ENCODE results near the gene IGSF23. TPM values are rescaled to one million over a fixed set of nuclear protein-coding genes. Genes with fewer than 3 reads are reported as not detected.

IGSF23 gene
- total and polyA plus RNA-seq, 4 donors = 0.47 to 11.4 (median 3.3) TPM

DNA sequence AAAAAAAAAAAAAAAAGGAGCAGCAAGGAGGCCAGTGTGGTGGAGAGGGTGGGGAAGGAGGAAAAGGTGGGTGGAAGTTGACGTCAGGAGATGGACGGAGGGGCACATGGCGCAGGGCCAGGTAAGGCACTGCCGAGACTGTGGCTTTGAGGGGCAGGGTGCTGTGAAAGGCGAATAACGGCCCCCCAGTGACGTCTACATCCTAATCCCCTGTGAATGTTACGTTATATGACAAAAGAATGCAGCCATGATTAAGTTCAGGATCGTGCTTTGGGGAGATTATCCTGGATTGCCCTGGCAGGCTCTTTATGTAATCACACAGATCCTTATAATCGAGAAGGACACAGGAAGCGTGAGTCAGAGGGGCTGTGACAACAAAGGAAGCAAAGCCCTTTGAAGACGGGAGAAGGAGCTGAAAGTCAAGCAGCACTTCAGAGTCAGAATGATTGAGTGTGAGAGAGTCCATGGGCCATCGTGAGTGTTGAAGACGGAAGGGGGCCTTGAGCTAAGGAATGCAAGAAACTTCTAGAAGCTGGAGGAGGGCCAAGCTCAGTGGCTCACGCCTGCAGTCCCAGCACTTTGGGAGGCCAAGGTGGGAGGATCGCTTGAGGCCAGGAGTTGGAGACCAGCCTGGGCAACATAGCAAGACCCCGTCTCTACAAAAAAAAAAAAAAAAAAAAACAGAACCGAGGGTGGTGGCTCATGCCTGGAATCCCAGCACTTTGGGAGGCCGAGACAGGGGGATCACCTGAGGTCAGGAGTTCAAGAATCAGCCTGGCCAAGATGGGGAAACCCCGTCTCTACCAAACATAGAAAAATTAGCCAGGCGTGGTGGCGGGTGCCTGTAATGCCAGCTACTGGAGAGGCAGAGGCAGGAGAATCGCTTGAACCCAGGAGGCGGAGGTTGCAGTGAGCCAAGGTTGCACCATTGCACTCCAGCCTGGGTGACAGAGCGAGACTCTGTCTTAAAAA, 71.8 kb downstream of the IGSF23 start:
- H3K27ac ChIP-seq (ENCODE audit: low read depth in 1 of 2, low read length in 2 of 2) = peak overlapping the region; percentile 25 to 56
- H3K4me1 ChIP-seq (ENCODE audit: control insufficient read depth in 4 of 4, insufficient read depth in 4 of 4, low read length in 3 of 4) = peaks cover 2 to 12% (median 7%) of the 10 kb centered on the region in 4 donors
- H3K4me3 ChIP-seq (ENCODE audit: low read depth in 1 of 3, low read length in 3 of 3) = no peak overlapping the region
- no peak for DNase-seq (ENCODE audit: low spot score)
- H3K9ac ChIP-seq (ENCODE audit: low read depth in 1 of 2, low read length in 2 of 2) = no peak overlapping the region
- no peaks in the 10 kb centered on the region for H3K9me3 ChIP-seq (ENCODE audit: control insufficient read depth in 4 of 4, low read length in 3 of 4)
- H3K36me3 ChIP-seq (ENCODE audit: control insufficient read depth in 4 of 4, insufficient read depth in 3 of 4, low read depth in 1 of 4, low read length in 3 of 4) = peaks cover 0 to 3% (median 2%) of the 10 kb centered on the region in 4 donors
- peak in 1 of 2 donors; percentile 45 for TF ChIP-seq JUND (IDR thresholded peaks at IDR 0.05)
- no peak for TF ChIP-seq HNF4A (conservative IDR thresholded peaks at IDR 0.05)
- H3K27me3 ChIP-seq (ENCODE audit: control insufficient read depth in 4 of 4, insufficient read depth in 4 of 4, low read length in 3 of 4) = no peaks in the 10 kb centered on the region
- 64% methylated on average over 25 of the region's 25 CpGs for WGBS

DNA sequence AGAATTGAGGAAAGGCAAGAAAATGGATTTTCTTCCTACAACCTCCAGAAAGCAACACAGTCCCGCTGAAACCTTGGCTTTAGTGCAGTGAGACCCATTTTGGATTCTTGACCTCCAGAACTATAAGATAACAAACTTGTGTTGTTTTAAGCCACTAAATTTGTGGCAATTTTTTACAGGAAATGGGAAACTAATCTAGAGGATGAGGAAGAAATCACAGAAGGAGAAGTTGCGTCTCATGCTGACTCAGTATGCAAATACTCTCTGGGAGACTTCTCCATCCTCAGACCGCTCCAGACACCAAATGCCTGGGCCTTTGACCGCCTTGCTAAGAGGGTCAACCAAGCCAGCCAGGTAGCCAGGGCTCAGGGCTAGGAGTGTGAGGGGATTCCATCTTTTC, 72.5 kb downstream of the IGSF23 start:
- no peak overlapping the region for H3K9ac ChIP-seq (ENCODE audit: low read depth in 1 of 2, low read length in 2 of 2)
- no peak for DNase-seq (ENCODE audit: low spot score)
- H3K4me1 ChIP-seq (ENCODE audit: control insufficient read depth in 4 of 4, insufficient read depth in 4 of 4, low read length in 3 of 4) = peaks cover 2 to 12% (median 7%) of the 10 kb centered on the region in 4 donors
- H3K9me3 ChIP-seq (ENCODE audit: control insufficient read depth in 4 of 4, low read length in 3 of 4) = no peaks in the 10 kb centered on the region
- H3K27ac ChIP-seq (ENCODE audit: low read depth in 1 of 2, low read length in 2 of 2) = peak overlapping the region; percentile 25 to 56
- no peak overlapping the region for H3K4me3 ChIP-seq (ENCODE audit: low read depth in 1 of 3, low read length in 3 of 3)
- H3K36me3 ChIP-seq (ENCODE audit: control insufficient read depth in 4 of 4, insufficient read depth in 3 of 4, low read depth in 1 of 4, low read length in 3 of 4) = peaks cover 0 to 3% (median 2%) of the 10 kb centered on the region in 4 donors
- H3K27me3 ChIP-seq (ENCODE audit: control insufficient read depth in 4 of 4, insufficient read depth in 4 of 4, low read length in 3 of 4) = no peaks in the 10 kb centered on the region
- TF ChIP-seq NR2F2 (IDR thresholded peaks at IDR 0.05) (peak; percentile 48), TAF1 (conservative IDR thresholded peaks at IDR 0.05) (no peak)
- WGBS = 72% methylated on average over 4 of the region's 4 CpGs

Small RNAs within 50 kb of the gene (small RNA-seq; reads per million reads assigned to genes)
- gene AC243964.1 = not detected

Other genes with a start within 250 kb of the IGSF23 start
- gene ZNF285, start 212.0 kb upstream of the IGSF23 start, total RNA-seq = 1 to 10 TPM in 1 of 2 donors, under 1 TPM in 1; 0.67 to 1.4 TPM
- under 1 TPM; 0.23 to 0.32 TPM for gene ZNF285, start 212.0 kb upstream of the IGSF23 start, polyA plus RNA-seq
- gene ZNF229, start 165.1 kb upstream of the IGSF23 start, total RNA-seq = 1 to 10 TPM in 1 of 2 donors, under 1 TPM in 1; 0.67 to 4.6 TPM
- gene ZNF229, start 165.1 kb upstream of the IGSF23 start, polyA plus RNA-seq = under 1 TPM; 0.14 to 0.88 TPM
- 1 to 10 TPM; 5.5 to 7.6 TPM for gene ZNF180, start 113.0 kb upstream of the IGSF23 start, total RNA-seq
- gene ZNF180, start 113.0 kb upstream of the IGSF23 start, polyA plus RNA-seq = 1 to 10 TPM; 2.0 to 3.1 TPM
- under 1 TPM; 0.09 to 0.25 TPM for gene CEACAM20, start 83.9 kb upstream of the IGSF23 start, total RNA-seq
- not detected for gene CEACAM20, start 83.9 kb upstream of the IGSF23 start, polyA plus RNA-seq
- gene PVR, start 30.3 kb downstream of the IGSF23 start, total RNA-seq = 10 to 100 TPM; 18.6 to 49.0 TPM
- gene PVR, start 30.3 kb downstream of the IGSF23 start, polyA plus RNA-seq = 10 to 100 TPM; 11.4 to 45.7 TPM
- 1 to 10 TPM in 1 of 2 donors, under 1 TPM in 1; 0.75 to 1.6 TPM for gene CEACAM19, start 57.9 kb downstream of the IGSF23 start, total RNA-seq
- gene CEACAM19, start 57.9 kb downstream of the IGSF23 start, polyA plus RNA-seq = 1 to 10 TPM in 1 of 2 donors, under 1 TPM in 1; 0.98 to 2.6 TPM
- under 1 TPM in 1 of 2 donors, not detected in 1; 0.09 TPM for gene CEACAM16, start 85.6 kb downstream of the IGSF23 start, total RNA-seq
- not detected for gene CEACAM16, start 85.6 kb downstream of the IGSF23 start, polyA plus RNA-seq
- 10 to 100 TPM in 1 of 2 donors, 1 to 10 TPM in 1; 4.5 to 29.1 TPM for gene BCL3, start 135.1 kb downstream of the IGSF23 start, total RNA-seq
- 10 to 100 TPM; 10.3 to 63.6 TPM for gene BCL3, start 135.1 kb downstream of the IGSF23 start, polyA plus RNA-seq
- 10 to 100 TPM in 1 of 2 donors, 1 to 10 TPM in 1; 2.1 to 14.0 TPM for gene CBLC, start 164.3 kb downstream of the IGSF23 start, total RNA-seq
- gene CBLC, start 164.3 kb downstream of the IGSF23 start, polyA plus RNA-seq = 1 to 10 TPM; 8.0 to 9.6 TPM
- gene BCAM, start 195.5 kb downstream of the IGSF23 start, total RNA-seq = 10 to 100 TPM; 15.1 to 87.4 TPM
- gene BCAM, start 195.5 kb downstream of the IGSF23 start, polyA plus RNA-seq = 10 to 100 TPM; 10.5 to 23.1 TPM
- 10 to 100 TPM; 49.4 to 54.9 TPM for gene NECTIN2, start 232.7 kb downstream of the IGSF23 start, total RNA-seq
- gene NECTIN2, start 232.7 kb downstream of the IGSF23 start, polyA plus RNA-seq = 10 to 100 TPM; 56.2 to 77.5 TPM

All from liver (tissue), 10 donors.